ENCODE results near the gene OR6B2. TPM values are rescaled to one million over a fixed set of nuclear protein-coding genes. Genes with fewer than 3 reads are reported as not detected.
"Not testable (repeated sequence)": the region's sequence is repeated elsewhere in the genome, so short reads cannot be mapped to it uniquely, and the experiment has no call there.

The OR6B2 gene
- total RNA-seq, 2 experiments from 2014 or later: not detected

- H3K4me2 ChIP-seq (ENCODE audit: low read length): no peak overlapping the region
- no peaks in the 10 kb centered on the region for H3K79me2 ChIP-seq (ENCODE audit: insufficient read depth, low read depth, low read length)
- no peaks in the 10 kb centered on the region for H3K4me1 ChIP-seq (ENCODE audit: insufficient read depth, low read length, poor library complexity, severe bottlenecking)
- H4K20me1 ChIP-seq (ENCODE audit: insufficient read depth, low read length): no peaks in the 10 kb centered on the region
- H3K36me3 ChIP-seq (ENCODE audit: insufficient read depth, low read length): no peaks in the 10 kb centered on the region
- no peak overlapping the region for H3K4me3 ChIP-seq (ENCODE audit: low read depth, low read length, poor library complexity, severe bottlenecking)
- no peak overlapping the region for H3K27ac ChIP-seq (ENCODE audit: low read depth, low read length, poor library complexity, severe bottlenecking)
- DNase-seq (ENCODE audit: low spot score): no peak
- POLR2A ChIA-PET: no interaction called here
- intact Hi-C loops (cut with micrococcal nuclease; ENCODE audit: unreplicated experiment): no loop called here
- CTCF ChIA-PET (ENCODE audit: unreplicated experiment): no interaction called here
- no peaks in the 10 kb centered on the region for H3K9me2 ChIP-seq (ENCODE audit: insufficient read depth, low read length)
- no TSS peak for BruUV-seq (replicated peaks)
- H2AFZ ChIP-seq (ENCODE audit: low read length): no peak overlapping the region
- TF ChIP-seq EZH2phosphoT487 (IDR thresholded peaks at IDR 0.05; ENCODE audit: borderline replicate concordance, low read depth, low read length): no peak
- TF ChIP-seq CTCF (conservative IDR thresholded peaks at IDR 0.05; ENCODE audit: low read length): no peak
- H3K9me3 ChIP-seq (ENCODE audit: low read length): no peaks in the 10 kb centered on the region
Measured at GRCh38 chr2:240048237-240048636, 18.0 kb upstream of the OR6B2 start.

DNA sequence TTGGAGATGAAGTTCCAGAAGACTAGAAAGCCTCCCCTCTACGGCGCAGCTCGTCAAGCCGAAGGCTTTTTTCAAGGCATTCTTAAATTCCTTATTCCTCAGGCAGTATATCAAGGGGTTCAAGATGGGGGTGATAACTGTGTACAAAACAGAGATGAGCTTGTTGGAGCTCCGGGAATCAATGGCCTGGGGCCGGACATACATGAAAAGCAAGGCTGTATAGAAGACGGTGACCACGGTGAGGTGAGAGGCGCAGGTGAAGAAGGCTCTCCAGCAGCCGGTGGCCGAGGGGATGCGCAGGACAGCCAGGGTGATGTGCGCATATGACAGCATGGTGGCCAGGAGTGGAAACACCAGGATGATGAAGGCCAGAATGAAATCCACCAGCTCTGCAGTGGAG, 14.9 kb upstream of the OR6B2 start:
- H4K20me1 ChIP-seq (ENCODE audit: insufficient read depth, low read length): no peaks in the 10 kb centered on the region
- H3K36me3 ChIP-seq (ENCODE audit: insufficient read depth, low read length): no peaks in the 10 kb centered on the region
- no TSS peak for BruUV-seq (replicated peaks)
- DNase-seq (ENCODE audit: low spot score): no peak
- H3K4me1 ChIP-seq (ENCODE audit: insufficient read depth, low read length, poor library complexity, severe bottlenecking): no peaks in the 10 kb centered on the region
- H3K4me2 ChIP-seq (ENCODE audit: low read length): no peak overlapping the region
- TF ChIP-seq CTCF (conservative IDR thresholded peaks at IDR 0.05; ENCODE audit: low read length): no peak
- no peak for TF ChIP-seq EZH2phosphoT487 (IDR thresholded peaks at IDR 0.05; ENCODE audit: borderline replicate concordance, low read depth, low read length)
- no peak overlapping the region for H3K27ac ChIP-seq (ENCODE audit: low read depth, low read length, poor library complexity, severe bottlenecking)
- no peak overlapping the region for H2AFZ ChIP-seq (ENCODE audit: low read length)
- intact Hi-C loops (cut with micrococcal nuclease; ENCODE audit: unreplicated experiment): no loop called here
- POLR2A ChIA-PET: no interaction called here
- H3K79me2 ChIP-seq (ENCODE audit: insufficient read depth, low read depth, low read length): no peaks in the 10 kb centered on the region
- no peak overlapping the region for H3K4me3 ChIP-seq (ENCODE audit: low read depth, low read length, poor library complexity, severe bottlenecking)
- CTCF ChIA-PET (ENCODE audit: unreplicated experiment): no interaction called here
- no peaks in the 10 kb centered on the region for H3K9me3 ChIP-seq (ENCODE audit: low read length)
- H3K9me2 ChIP-seq (ENCODE audit: insufficient read depth, low read length): no peaks in the 10 kb centered on the region

GRCh38 chr2:240044096-240044495, 13.9 kb upstream of the OR6B2 start:
- POLR2A ChIA-PET: interaction anchor here (0.7 kb wide), 1 partner anchor 119 kb away, joined by 4 read pairs; no protein-coding TSS in a partner anchor

More at GRCh38 chr2:240044096-240044495, 13.9 kb upstream of the OR6B2 start:
- BruUV-seq (replicated peaks); H3K9me3 ChIP-seq (ENCODE audit: low read length); CTCF ChIA-PET (ENCODE audit: unreplicated experiment); H3K36me3 ChIP-seq (ENCODE audit: insufficient read depth, low read length); H3K4me2 ChIP-seq (ENCODE audit: low read length); H3K9me2 ChIP-seq (ENCODE audit: insufficient read depth, low read length); H4K20me1 ChIP-seq (ENCODE audit: insufficient read depth, low read length); intact Hi-C loops (cut with micrococcal nuclease; ENCODE audit: unreplicated experiment); H2AFZ ChIP-seq (ENCODE audit: low read length); H3K4me3 ChIP-seq (ENCODE audit: low read depth, low read length, poor library complexity, severe bottlenecking); H3K79me2 ChIP-seq (ENCODE audit: insufficient read depth, low read depth, low read length); H3K4me1 ChIP-seq (ENCODE audit: insufficient read depth, low read length, poor library complexity, severe bottlenecking); H3K27ac ChIP-seq (ENCODE audit: low read depth, low read length, poor library complexity, severe bottlenecking); DNase-seq (ENCODE audit: low spot score): not testable (repeated sequence)

All from OCI-LY7 (cell line).